ENCODE measurements around the gene EPS8.

Gene EPS8

GRCh38 chr12:15688202-15688736 lies 100.9 kb downstream of the EPS8 start:
- DNase-seq, result peak; percentile 7

DNA sequence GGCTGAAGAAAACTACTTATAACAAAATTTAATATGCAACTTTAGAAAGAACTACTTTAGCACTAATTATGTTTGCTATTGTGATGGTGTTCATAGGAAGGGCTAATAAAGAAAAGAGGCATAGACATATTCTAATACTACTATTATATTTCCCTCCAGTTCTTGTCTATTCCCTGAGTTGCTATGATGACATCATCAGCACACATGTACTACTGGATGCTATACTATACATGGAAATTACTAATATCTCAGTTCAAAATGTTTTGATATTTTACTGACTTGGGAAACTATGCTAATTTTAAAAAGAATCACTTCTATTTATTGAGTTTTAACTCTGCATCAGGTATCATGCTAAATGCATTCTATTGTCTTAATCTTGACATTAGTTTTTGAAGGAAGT lies 101.6 kb downstream of the EPS8 start:
- no peak for DNase-seq

DNA sequence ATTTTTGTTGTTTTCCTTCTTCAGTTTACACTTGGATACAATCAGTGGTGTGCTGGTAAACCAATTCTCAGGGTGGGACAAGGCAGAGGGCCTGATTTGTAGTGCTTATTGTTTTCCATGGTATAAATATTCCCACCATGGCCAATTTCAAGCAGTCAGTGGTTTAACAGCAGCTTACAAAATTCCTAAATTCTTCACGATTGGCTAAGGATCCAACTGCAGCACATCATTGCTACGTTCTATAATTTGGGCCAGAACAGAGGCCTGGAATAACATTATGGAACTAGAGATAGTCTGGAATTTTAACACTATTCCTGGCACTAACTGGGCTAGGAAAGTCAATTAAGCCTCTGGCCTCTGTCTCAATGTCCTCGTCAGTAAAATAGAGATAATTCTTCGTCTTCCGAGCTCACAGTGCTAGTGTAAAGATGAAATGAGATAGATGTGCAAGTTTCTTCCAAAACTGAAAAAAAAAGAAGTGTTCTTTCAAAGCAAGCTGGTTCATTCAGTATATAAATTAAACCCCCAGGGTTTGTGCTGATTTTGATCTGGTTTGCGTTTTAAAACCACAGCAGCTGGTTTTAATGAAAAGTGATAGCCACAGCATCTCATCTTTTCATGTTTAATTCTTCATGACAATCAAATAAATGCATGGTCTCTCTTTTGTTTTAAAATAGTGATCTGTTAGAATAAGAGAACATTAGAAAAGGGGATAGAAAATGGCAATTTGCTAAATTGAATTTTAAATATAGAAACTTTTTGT lies 104.1 kb downstream of the EPS8 start:
- no peak for DNase-seq

DNA sequence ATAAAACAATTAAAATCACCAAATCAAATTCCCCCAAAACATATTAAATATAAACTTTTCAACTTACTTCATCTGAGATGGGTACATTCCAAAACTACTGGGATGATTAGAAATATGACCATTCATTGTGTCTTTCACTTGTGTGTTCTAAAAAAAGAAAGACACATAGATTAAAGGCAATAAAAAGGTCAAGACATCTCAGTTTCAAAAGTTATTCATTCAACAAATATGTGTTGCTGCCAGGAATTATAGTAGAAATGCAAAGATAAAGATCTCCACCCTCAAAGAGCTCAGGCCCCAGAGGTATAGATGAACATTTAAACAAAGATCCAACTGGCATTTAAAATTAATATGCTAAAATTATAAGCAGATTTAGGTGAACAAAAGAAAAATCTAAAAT lies 106.4 kb downstream of the EPS8 start:
- DNase-seq, result no peak

DNA sequence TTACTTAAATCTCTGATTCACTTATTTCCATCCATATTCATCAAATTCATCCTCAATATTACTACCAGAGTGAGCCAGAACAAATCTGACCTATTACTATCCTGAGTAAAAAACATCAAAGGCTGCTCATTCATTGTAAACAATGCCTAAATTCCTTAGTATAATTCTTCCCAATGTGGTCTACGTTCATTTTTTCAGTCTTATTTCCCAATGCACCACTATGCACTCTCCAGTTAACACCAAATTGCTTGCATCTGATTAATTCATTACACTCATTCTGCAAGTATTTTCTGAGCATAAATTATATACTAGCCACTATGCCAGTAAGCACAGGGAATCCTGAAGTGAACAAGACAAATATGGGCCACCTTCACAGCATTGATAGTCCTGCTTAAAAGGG lies 110.0 kb downstream of the EPS8 start:
- DNase-seq, result no peak

DNA sequence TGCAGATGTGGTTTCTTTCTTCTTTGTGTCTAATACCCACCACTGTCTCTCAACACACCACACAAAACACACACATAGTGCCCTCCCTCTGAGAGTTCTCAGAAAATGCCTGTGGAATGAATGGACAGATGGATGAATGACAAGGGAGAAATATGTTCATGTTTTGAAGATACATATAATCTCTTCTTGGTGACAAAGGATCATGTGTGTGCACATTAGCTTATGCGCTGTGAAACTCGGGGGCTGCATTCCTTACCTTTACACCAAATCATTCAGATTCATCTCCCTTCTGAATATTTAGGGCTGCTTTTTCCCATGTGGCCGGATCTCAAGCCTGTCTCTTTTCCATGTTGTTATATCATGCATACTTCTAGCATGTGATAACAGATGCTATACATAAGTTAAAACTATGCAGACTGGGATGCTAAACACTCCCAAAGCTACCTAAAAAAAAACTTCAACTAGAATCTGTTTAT lies 111.4 kb downstream of the EPS8 start:
- DNase-seq, result no peak

DNA sequence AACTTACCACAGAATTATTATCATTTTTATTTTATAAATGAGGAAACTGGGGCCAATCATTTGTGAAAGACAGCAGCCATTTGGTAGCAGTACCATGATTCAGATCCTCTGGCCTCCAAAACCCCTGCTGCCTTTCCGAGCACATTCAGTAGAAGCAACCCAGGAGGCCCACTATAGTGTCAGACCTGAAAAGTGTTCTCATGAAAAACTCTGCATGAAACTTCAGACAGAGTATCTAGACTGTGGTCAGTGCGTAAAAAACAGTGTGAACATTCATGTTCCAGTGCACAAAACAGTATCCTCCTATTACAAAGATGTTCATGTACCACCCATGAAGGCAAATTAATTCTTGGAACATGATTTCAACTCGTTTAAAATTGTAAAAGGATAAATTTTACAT lies 112.0 kb downstream of the EPS8 start:
- DNase-seq, result no peak

- no peak for DNase-seq
Measured at GRCh38 chr12:15672671-15673270, 116.4 kb downstream of the EPS8 start.

- no peak for DNase-seq
Measured at GRCh38 chr12:15670756-15671155, 118.4 kb downstream of the EPS8 start.

DNA sequence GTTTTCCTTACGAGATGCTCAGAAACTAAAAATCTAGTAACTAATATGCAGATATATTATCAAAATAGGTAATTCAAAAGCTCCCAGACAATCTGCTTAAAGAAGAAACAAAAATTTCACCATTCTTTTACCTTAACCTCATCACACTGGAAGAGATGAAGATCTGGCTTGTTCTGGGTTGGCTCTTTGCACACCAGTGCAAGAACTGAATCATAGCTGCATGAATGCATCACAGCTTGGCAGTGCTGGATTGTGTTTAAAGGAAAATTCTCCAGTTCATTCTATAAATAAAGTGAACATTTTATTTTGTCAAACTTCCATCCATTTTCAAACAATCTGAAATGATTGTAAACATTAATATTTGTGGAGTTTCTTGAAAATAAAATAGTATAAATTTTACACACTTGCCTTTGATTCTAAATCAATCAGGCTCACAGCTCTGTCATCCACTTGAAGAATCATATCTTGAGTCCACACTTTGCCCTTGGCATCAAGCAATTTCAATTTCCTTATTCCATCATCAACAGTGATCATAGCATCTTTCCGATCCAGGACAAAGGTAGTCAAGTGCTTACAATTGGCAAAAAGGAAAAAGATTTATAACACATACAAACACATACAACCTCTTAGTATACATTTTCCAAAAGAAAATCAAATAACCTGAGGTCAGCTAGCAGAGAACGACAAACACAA lies 119.8 kb downstream of the EPS8 start:
- DNase-seq, result no peak

GRCh38 chr12:15664491-15664890 lies 124.7 kb downstream of the EPS8 start:
- no peak for DNase-seq

- DNase-seq, result no peak
Measured at GRCh38 chr12:15662983-15663659, 126.1 kb downstream of the EPS8 start.

DNA sequence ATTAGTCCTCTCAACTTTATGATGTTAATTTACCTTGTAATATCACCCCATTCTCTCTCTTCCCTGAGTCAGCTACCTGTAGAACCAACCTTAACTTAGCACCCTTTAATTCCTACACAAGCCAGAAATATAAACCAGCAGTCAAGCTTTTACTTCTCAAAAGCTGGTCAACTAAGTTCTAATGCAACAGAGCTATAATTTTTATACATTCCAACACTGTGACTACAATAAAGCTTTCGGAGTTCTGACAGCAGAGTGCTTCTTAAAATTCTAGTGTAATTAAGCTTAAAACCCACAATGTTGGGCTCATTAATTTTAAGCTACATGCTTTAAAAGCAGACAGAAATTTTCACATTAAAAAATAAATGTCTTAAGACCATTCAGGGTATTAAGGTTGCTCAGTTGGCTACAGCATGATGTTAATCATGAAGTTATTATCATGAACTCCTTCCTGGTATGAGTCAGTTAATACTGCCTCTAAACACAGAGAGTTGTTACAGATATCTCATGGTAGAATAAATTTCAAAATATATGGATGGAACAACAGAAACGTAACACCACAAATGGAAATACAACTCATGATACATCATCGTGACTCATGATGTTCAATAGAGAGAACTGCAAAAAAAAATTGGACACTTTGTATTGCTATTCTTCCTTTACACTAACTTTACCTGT lies 126.7 kb downstream of the EPS8 start:
- no peak for DNase-seq

GRCh38 chr12:15651371-15651770 lies 137.8 kb downstream of the EPS8 start:
- DNase-seq, result no peak

GRCh38 chr12:15650399-15651128 lies 138.6 kb downstream of the EPS8 start:
- no peak for DNase-seq

DNA sequence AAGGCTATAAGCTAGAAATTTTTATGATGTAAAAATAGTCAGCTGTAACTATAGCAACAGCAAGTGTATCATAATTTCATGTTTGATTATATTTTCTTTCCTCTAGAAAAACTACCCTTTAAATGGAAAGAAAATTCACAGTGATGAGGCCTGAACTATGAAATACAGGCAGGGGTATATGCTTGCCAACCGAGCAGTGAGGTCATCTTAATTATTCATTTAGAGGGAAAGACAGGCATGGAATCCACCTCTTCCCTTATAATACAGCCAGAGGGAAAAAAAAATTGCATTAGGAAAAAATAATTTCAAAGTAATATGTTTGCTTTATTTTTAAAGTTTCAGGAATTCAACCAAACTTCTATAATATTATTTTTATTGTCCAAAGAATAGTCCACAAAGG lies 139.8 kb downstream of the EPS8 start:
- no peak for DNase-seq

DNA sequence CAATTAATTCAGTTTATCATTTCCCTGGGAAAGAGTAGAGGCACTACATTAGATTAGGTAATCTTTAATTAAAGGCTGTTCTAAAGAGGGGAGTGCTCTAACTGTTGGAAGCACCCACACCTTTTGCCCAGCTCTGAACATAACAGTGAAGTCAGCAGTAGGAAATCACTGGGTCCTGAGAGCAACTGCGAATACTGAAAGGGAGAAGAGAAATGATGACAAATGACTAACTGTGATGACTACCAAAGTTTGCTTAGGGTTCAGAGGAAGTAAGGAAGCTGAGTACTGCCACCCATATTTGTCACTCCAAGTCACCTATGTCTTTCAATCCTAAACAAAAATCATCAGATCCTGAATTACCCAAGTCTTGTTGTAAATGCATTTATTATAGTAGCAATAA lies 140.6 kb downstream of the EPS8 start:
- no peak for DNase-seq

- DNase-seq, result no peak
Measured at GRCh38 chr12:15646581-15646980, 142.6 kb downstream of the EPS8 start.

DNA sequence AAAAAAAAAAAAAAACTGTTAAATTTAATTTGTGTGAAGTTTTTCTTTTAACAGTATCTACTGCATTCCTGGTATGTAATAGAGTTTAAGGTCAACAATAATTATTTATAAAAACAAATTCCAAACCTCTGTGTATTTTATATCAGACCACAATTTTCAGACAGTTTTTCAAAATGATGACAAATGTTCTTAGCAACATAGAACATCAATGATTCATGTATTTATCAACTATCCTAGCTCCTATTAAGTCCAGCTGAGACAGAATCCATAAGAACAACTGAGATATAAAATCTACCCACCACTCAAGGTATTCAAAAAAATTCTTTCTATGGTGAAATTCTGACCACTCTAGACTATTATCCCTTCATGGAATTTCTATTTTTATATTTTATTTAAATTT lies 144.5 kb downstream of the EPS8 start:
- DNase-seq, result no peak

- no peak for DNase-seq
Measured at GRCh38 chr12:15638231-15638630, 151.0 kb downstream of the EPS8 start.

- DNase-seq, result no peak
Measured at GRCh38 chr12:15636060-15636890, 152.9 kb downstream of the EPS8 start.

Measured in CD4-positive, alpha-beta T cell treated with Interleukin-12 subunit alpha and Interleukin-12 subunit beta, for 1 hour (primary cell).